ENCODE data around the gene EHD4. TPM values are rescaled to one million over a fixed set of nuclear protein-coding genes. Genes with fewer than 3 reads are reported as not detected.

EHD4 gene
- total and polyA plus RNA-seq, 2 donors (not counting 3 experiments of a cell fraction or from before 2014, with no cell fraction given) = 96.7 to 128 TPM

DNA sequence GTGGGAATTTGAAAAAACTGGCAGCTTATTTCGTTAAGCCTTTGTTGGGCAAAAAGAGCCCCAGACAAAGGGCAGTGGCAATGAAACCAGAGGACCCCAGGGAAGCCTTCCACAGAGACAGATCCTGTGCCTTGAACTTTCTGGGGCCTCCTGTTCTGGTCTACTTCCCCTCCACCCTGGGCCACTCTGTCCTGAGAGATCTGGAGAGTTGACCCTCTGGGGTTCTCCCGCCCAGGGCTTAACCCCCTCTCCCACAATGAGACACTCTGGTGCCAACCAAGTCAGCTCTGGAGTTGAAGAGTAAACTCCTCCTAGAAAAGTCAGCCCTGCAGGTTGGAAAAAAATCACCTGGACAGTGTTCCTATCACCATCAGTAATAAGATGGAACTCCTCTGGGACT, 20.8 kb downstream of the EHD4 start:
- no peaks in the 10 kb centered on the region for H3K27me3 ChIP-seq (ENCODE audit: control insufficient read depth in 2 of 2, insufficient read depth in 2 of 2, low read length in 2 of 2)
- no peak for DNase-seq (ENCODE audit: low read depth, low spot score)
- peak overlapping the region; percentile 22 for H3K27ac ChIP-seq (ENCODE audit: insufficient read depth, low read depth, low read length)
- ChIA-PET CTCF (interaction anchor here (1.4 kb wide), 1 partner anchor 47 kb away, joined by 3 read pairs; no protein-coding TSS in a partner anchor), POLR2A (no interaction called here)
- H3K9me1 ChIP-seq (replicated peaks; ENCODE audit: control insufficient read depth, extremely low read depth, insufficient read depth, low read length) = no peaks in the 10 kb centered on the region
- no peaks in the 10 kb centered on the region for H4K20me1 ChIP-seq (replicated peaks; ENCODE audit: control insufficient read depth, extremely low read depth, insufficient read depth, low read length)
- BruUV-seq (replicated peaks) = no TSS peak
- H3K9me3 ChIP-seq (replicated peaks; ENCODE audit: control insufficient read depth, insufficient read depth, low read length) = no peaks in the 10 kb centered on the region
- dilution Hi-C loops (cut with MboI; ENCODE audit: extremely low pct_ligation_motif_present, low sequenced_read_pairs) = no loop called here
- no peak for FAIRE-seq
- TF ChIP-seq POLR2AphosphoS5 (IDR thresholded peaks at IDR 0.05; ENCODE audit: insufficient read depth, low read depth, low read length) = no peak
- H3K79me2 ChIP-seq (ENCODE audit: control insufficient read depth, insufficient read depth, low read length) = peaks cover 94% of the 10 kb centered on the region
- no peak overlapping the region for H3K4me3 ChIP-seq (replicated peaks in 1 of 3; ENCODE audit: insufficient read depth in 1 of 3, low read depth in 1 of 3, low read length in 3 of 3)
- H2AFZ ChIP-seq (ENCODE audit: low read depth, low read length) = no peak overlapping the region
- intact Hi-C loops (cut with micrococcal nuclease) = no loop called here
- peaks cover 55% of the 10 kb centered on the region for H3K4me1 ChIP-seq (ENCODE audit: control insufficient read depth, extremely low read depth, insufficient read depth, low read length)
- peaks cover 18 to 21% of the 10 kb centered on the region in 2 experiments for H3K36me3 ChIP-seq (ENCODE audit: control insufficient read depth in 2 of 2, extremely low read depth in 1 of 2, insufficient read depth in 2 of 2, low read length in 2 of 2)
- H3K9ac ChIP-seq (replicated peaks; ENCODE audit: extremely low read depth, insufficient read depth, low read length) = no peak overlapping the region
- H3K4me2 ChIP-seq (ENCODE audit: insufficient read depth, low read length) = no peak overlapping the region

DNA sequence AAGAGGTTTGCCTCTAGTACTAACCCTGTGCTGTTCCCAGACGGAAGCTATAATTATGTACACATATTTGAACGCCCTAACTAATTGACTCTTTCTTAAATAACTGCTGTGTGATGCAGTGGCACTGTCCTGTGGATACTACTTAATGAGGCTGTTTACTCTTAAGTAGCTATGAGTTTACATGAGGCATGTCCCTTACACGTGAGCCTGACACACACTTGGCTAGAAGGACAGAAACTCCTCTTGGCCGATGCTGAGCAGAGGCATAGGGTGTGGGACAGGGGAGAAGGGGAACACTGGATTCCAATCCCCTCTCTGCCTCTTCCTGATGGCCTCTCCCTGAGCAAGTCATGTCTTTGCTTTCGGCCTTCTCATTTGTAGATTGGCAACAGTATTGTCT, 21.9 kb downstream of the EHD4 start:
- no peaks in the 10 kb centered on the region for H3K9me1 ChIP-seq (replicated peaks; ENCODE audit: control insufficient read depth, extremely low read depth, insufficient read depth, low read length)
- intact Hi-C loops (cut with micrococcal nuclease) (no loop called here), dilution Hi-C loops (cut with MboI; ENCODE audit: extremely low pct_ligation_motif_present, low sequenced_read_pairs) (no loop called here)
- no peak for TF ChIP-seq MYC (IDR thresholded peaks at IDR 0.05; ENCODE audit: low read depth, low read length)
- no peak for DNase-seq (ENCODE audit: low read depth, low spot score)
- no peaks in the 10 kb centered on the region for H3K27me3 ChIP-seq (ENCODE audit: control insufficient read depth in 2 of 2, insufficient read depth in 2 of 2, low read length in 2 of 2)
- BruUV-seq (replicated peaks) = TSS peak; percentile 4
- H3K4me1 ChIP-seq (ENCODE audit: control insufficient read depth, extremely low read depth, insufficient read depth, low read length) = peaks cover 55% of the 10 kb centered on the region
- no peaks in the 10 kb centered on the region for H3K9me3 ChIP-seq (replicated peaks; ENCODE audit: control insufficient read depth, insufficient read depth, low read length)
- peaks cover 20 to 21% of the 10 kb centered on the region in 2 experiments for H3K36me3 ChIP-seq (ENCODE audit: control insufficient read depth in 2 of 2, extremely low read depth in 1 of 2, insufficient read depth in 2 of 2, low read length in 2 of 2)
- FAIRE-seq = no peak
- no peak overlapping the region for H3K4me2 ChIP-seq (ENCODE audit: insufficient read depth, low read length)
- H2AFZ ChIP-seq (ENCODE audit: low read depth, low read length) = no peak overlapping the region
- H3K27ac ChIP-seq (ENCODE audit: insufficient read depth, low read depth, low read length) = peak overlapping the region; percentile 68
- peaks cover 94% of the 10 kb centered on the region for H3K79me2 ChIP-seq (ENCODE audit: control insufficient read depth, insufficient read depth, low read length)
- CTCF ChIA-PET = interaction anchor here (1.5 kb wide), 1 partner anchor 20 kb away, joined by 6 read pairs; no protein-coding TSS in a partner anchor
- H4K20me1 ChIP-seq (replicated peaks; ENCODE audit: control insufficient read depth, extremely low read depth, insufficient read depth, low read length) = no peaks in the 10 kb centered on the region
- POLR2A ChIA-PET = no interaction called here
- no peak overlapping the region for H3K4me3 ChIP-seq (replicated peaks in 1 of 3; ENCODE audit: insufficient read depth in 1 of 3, low read depth in 1 of 3, low read length in 3 of 3)
- H3K9ac ChIP-seq (replicated peaks; ENCODE audit: extremely low read depth, insufficient read depth, low read length) = no peak overlapping the region
